HFFc6 (cell line): Measurements from ENCODE around the gene BTNL9. TPM values are rescaled to one million over a fixed set of nuclear protein-coding genes. Genes with fewer than 3 reads are reported as not detected.

Experiments
- DNase-seq: peaks from one replicate; pipeline ENCODE4 v3.0.0-alpha.2; 2018
- H3K27ac Mint-ChIP-seq: 2 replicates; pipeline ENCODE4 v1.8.0; 2020; ENCODE audit warnings: mild to moderate bottlenecking, mixed read lengths
- H3K27me3 Mint-ChIP-seq: 2 replicates; pipeline ENCODE4 v1.8.0; 2021; ENCODE audit warnings: mild to moderate bottlenecking, moderate library complexity, mixed read lengths; ENCODE audit not compliant: insufficient read depth
- H3K36me3 Mint-ChIP-seq: 2 replicates; pipeline ENCODE4 v1.8.0; 2021; ENCODE audit warnings: low read depth, mixed read lengths
- H3K4me1 Mint-ChIP-seq: 2 replicates; pipeline ENCODE4 v1.8.0; 2020; ENCODE audit warnings: low read depth, mixed read lengths
- H3K4me3 Mint-ChIP-seq: 2 replicates; pipeline ENCODE4 v1.8.0; 2020; ENCODE audit warnings: mild to moderate bottlenecking, moderate library complexity, mixed read lengths
- H3K9me3 Mint-ChIP-seq: 2 replicates; pipeline ENCODE4 v1.8.0; 2020; ENCODE audit warnings: mild to moderate bottlenecking, mixed read lengths
- CTCF ChIP-seq: fragments of 200-600 bp; sonication (generic); IDR thresholded peaks from 2 replicates; pipeline ENCODE4 v1.5.0; 2021; ENCODE audit warnings: antibody characterized with exemption, mild to moderate bottlenecking
- total RNA-seq, 6 experiments: library from RNA; stranded (reverse); fragmentation: NEBNext Ultra II Directional; extraction: Animal tissue kit (Norgen Biotek cat#: 25700); gene quantifications; 2 replicates in 1 of 6; 3 replicates in 5 of 6; pipeline ENCODE4 v1.2.3, GENCODE V29; 2021

Gene BTNL9
- total RNA-seq, 6 experiments from 2014 or later = not detected

- Mint-ChIP-seq H3K36me3 (no peaks in the 10 kb centered on the region; the same call in 1 of the 2 replicates), H3K4me1 (no peaks in the 10 kb centered on the region), H3K9me3 (no peaks in the 10 kb centered on the region; the same call in 1 of the 2 replicates), H3K4me3 (no peak overlapping the region), H3K27ac (no peak overlapping the region), H3K27me3 (peaks cover 20% of the 10 kb centered on the region)
- TF ChIP-seq CTCF = no peak
- no peak for DNase-seq
These were observed 20.9 kb downstream of the BTNL9 start for GRCh38 chr5:181060924-181061323.

GRCh38 chr5:181061645-181062044 is 21.6 kb downstream of the BTNL9 start:
- H3K36me3 Mint-ChIP-seq = no peaks in the 10 kb centered on the region; the same call in 1 of the 2 replicates
- peaks cover 22% of the 10 kb centered on the region for H3K27me3 Mint-ChIP-seq
- no peaks in the 10 kb centered on the region; the same call in 1 of the 2 replicates for H3K9me3 Mint-ChIP-seq

DNA sequence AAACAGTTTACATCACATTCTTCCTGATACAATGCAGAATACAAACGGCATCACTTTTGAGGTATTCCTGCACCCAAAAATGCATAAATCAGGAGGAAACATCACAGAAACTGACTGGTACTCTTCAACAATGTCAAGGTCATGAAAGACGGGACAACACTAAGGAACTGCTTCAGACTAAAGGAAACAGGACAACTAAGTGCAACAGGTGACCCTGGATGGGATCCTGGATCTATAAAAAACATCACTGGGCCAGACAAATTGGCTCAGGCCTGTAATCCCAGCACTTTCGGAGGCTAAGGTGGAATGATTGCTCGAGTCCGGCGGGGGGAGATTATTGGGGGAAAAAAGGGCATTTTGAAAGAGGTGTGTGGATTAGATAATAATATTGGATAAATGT is 22.6 kb downstream of the BTNL9 start:
- TF ChIP-seq CTCF = no peak
- Mint-ChIP-seq H3K4me3 (no peak overlapping the region), H3K36me3 (no peaks in the 10 kb centered on the region; the same call in 1 of the 2 replicates), H3K9me3 (no peaks in the 10 kb centered on the region; the same call in 1 of the 2 replicates), H3K4me1 (no peaks in the 10 kb centered on the region), H3K27ac (no peak overlapping the region), H3K27me3 (peaks cover 22% of the 10 kb centered on the region)
- DNase-seq = no peak

More at GRCh38 chr5:181061645-181062044, 21.6 kb downstream of the BTNL9 start:
- Mint-ChIP-seq H3K4me3 (no peak overlapping the region), H3K27ac (no peak overlapping the region), H3K4me1 (no peaks in the 10 kb centered on the region)
- no peak for TF ChIP-seq CTCF
- DNase-seq = no peak

DNA sequence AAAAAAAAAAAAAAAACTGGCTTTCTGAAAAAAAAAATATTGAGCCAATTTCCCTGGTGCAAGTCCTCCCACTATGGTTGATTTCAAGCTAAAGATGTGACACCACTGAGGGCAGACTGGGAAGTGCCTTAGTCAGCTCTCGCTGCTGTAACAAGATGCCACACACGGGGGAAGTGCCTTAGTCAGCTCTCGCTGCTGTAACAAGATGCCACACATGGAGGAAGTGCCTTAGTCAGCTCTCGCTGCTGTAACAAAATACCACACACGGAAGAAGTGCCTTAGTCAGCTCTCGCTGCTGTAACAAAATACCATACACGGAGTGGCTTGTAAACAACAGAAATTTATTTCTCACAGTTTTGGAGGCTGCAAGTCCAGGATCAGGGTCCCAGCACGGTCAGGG is 23.4 kb downstream of the BTNL9 start:
- H3K4me1 Mint-ChIP-seq = no peaks in the 10 kb centered on the region
- H3K4me3 Mint-ChIP-seq = no peak overlapping the region
- H3K36me3 Mint-ChIP-seq = no peaks in the 10 kb centered on the region; the same call in 1 of the 2 replicates
- no peak for DNase-seq
- no peak overlapping the region for H3K27ac Mint-ChIP-seq
- H3K27me3 Mint-ChIP-seq = peaks cover 26% of the 10 kb centered on the region
- no peaks in the 10 kb centered on the region; the same call in 1 of the 2 replicates for H3K9me3 Mint-ChIP-seq
- no peak for TF ChIP-seq CTCF

DNA sequence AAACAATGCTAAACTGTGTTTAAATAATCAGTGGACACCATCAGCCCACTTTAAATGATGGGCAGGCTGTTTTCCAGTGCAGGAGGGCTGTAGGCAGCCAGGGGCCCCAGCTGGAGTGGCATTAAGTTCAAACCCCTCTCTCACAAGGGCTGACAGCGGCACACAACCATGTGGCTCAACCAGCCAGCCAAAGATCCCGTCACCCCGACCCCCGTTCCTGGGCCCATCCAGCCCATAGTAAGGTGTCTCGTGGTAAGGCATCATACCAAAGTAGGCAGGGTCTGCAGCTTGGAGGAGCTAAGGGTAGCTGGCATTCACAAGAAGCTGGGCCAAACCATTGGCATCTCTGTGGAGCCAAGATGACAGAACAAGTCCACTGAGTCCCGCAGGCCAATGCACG is 24.9 kb downstream of the BTNL9 start:
- no peak for TF ChIP-seq CTCF
- Mint-ChIP-seq H3K27me3 (peaks cover 35% of the 10 kb centered on the region), H3K9me3 (no peaks in the 10 kb centered on the region; the same call in 1 of the 2 replicates), H3K27ac (no peak overlapping the region), H3K4me1 (no peaks in the 10 kb centered on the region), H3K36me3 (no peaks in the 10 kb centered on the region; the same call in 1 of the 2 replicates), H3K4me3 (no peak overlapping the region)
- no peak for DNase-seq
